ENCODE results near the gene TBRG1. TPM values are rescaled to one million over a fixed set of nuclear protein-coding genes. Genes with fewer than 3 reads are reported as not detected.
A peak's percentile ranks its signal among the peaks of the same experiment; 100 is the strongest.

The TBRG1 gene
- total RNA-seq, 1 donor from 2014 or later: 42.7 TPM

- DNase-seq: no peak
These were observed 39.4 kb downstream of the TBRG1 start for GRCh38 chr11:124662106-124662505.

DNA sequence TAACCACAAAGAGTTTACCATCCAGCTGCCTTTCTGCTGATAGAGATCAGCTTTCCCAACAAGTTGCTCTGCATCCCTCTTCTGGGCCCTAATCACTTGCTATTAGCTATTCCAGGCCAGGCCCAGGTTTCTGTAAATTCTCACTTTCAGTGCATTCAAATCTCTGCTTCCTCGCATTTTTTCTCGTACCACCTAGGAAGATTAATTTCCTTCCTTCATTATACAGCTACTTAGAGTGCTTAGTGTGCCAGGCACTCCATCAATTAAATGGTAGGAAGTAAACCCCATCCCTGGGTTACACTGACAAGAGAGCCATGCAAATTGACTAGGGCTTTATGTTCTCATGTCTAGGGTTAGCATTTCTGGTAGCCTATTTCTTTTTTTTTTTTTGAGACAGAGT is 41.2 kb downstream of the TBRG1 start:
- no peak for DNase-seq

GRCh38 chr11:124667601-124668000 is 44.9 kb downstream of the TBRG1 start:
- DNase-seq: no peak

DNA sequence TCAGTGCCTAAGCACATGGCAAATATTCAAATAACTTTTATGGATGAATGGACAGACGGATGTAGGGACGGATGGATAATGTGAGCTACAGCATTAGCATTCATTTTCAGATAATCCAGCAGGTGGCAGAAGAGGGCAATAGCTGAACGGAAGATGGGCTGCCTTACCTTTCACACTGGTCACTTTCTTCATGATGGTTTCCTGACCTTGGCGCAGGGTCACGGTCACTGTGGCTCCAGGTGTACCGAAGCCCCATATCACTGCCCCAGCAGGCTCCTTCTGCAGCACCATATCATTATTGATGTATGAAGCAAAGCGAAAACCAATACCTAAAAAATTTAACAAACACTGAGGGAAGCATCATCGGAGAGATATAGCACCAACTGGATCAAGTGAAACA is 46.5 kb downstream of the TBRG1 start:
- DNase-seq: no peak

DNA sequence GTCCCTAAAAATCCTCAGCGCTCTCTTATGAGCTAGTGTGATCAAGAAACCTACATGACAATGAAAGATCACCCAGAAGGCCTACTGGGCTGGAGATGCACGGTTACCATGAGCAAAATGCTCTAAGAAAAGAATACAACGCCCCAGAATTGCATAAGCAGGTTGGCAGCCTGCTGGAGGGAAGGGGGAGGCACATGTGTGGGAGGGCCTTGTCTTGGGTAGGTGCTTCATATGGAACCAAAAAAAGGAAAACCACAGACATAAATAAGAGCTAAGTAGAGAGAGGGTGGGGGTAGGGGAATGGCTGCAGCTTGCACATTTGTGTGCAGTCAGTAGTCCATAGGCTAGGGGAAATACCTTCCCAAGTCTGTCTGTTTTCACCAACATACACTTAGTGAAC is 48.1 kb downstream of the TBRG1 start:
- DNase-seq: peak; percentile 14

DNA sequence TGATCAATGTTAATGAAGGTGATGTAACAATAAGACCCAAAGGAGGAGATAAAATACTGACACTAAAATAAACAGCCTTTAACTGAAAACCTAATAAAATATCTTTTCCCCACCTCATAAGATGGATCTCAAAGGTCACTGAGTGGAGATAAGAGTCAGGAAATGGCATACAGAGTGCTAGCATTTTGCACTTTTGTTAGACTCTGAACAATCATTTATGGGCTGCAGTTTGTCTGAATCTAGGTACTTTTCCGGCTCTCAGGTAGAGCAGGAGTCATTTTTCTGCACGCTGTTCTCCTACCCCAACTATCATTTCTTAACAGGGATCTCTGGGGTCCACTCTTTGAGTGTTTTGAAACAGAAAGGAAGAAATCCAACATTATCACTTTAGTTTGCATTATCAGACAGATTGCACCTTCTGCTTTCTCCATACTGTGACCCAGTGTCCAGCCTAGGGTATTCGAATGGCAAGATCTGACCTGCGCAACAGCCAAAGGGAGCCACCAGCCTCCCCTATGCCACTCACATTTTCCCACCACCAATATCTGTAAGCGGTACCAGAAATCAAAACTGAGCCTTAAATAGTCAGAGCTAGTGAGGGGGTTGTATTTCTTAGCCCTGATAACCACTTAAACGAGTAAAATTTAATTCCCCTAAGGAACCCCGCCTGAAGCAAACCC is 50.0 kb downstream of the TBRG1 start:
- no peak for DNase-seq

- DNase-seq: peak; percentile 88
These were observed 50.9 kb downstream of the TBRG1 start, which contains the start of the genes SIAE and SPA17 for GRCh38 chr11:124673333-124674167. Gene SIAE, minus strand, starts transcription at chr11:124673739. Its CDS starts 31 bp downstream, at chr11:124673708. Gene SPA17, plus strand, starts transcription at chr11:124673904. Its CDS starts 1,361 bp downstream, at chr11:124675265.

DNA sequence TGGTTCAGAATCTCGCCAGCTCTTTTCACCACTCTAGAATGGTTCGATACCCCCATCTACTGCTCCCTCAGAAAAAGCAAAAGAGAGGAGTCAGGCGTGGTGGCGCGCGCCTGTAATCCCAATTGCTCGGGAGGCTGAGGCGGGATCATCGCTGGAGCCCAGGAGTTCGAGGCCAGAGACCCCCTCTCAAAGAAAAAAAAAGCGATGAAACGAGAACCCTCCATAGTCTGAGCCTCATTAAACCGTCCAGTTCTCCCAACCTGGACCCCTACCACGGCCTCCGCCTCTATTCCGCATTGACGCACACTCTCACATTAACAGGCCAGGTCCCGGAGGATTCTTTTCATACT is 51.5 kb downstream of the TBRG1 start:
- no peak for DNase-seq

GRCh38 chr11:124674571-124674970 is 51.9 kb downstream of the TBRG1 start:
- no peak for DNase-seq

DNA sequence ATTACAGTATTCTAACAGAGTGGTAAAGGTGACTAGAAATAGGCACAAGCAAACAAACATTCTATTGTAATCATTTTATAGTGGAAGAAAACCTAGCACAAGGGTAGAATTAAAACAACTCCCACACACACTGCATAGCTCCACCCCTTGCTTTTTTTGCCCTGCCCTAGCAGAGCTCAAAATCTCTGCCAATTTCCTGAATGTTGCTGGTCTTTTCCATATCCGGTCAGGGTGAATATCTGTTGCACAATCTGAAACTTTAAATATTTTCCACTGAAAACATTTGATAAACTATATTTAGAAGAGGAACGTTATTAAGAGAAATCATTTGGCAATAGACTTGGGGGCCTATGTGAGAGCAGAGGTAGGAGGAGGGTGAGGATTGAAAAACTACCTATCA is 53.7 kb downstream of the TBRG1 start:
- DNase-seq: no peak

GRCh38 chr11:124678416-124678815 is 55.8 kb downstream of the TBRG1 start:
- no peak for DNase-seq

GRCh38 chr11:124681421-124681820 is 58.8 kb downstream of the TBRG1 start:
- no peak for DNase-seq

- DNase-seq: no peak
These were observed 59.8 kb downstream of the TBRG1 start for GRCh38 chr11:124682443-124682842.

Small RNA genes within 50 kb of the gene (small RNA-seq; reads per million reads assigned to genes)
- not detected for gene RNA5SP352

Other genes starting within 250 kb of the TBRG1 start
- gene OR8B2, start 238.4 kb upstream of the TBRG1 start, total RNA-seq: not detected
- gene OR8B3, start 223.8 kb upstream of the TBRG1 start, total RNA-seq: not detected
- not detected for gene OR8B4, start 198.0 kb upstream of the TBRG1 start, total RNA-seq
- gene OR8B8, start 177.2 kb upstream of the TBRG1 start, total RNA-seq: not detected
- not detected for gene OR8B12, start 79.2 kb upstream of the TBRG1 start, total RNA-seq
- gene OR8A1, start 52.9 kb upstream of the TBRG1 start, total RNA-seq: not detected
- gene PANX3, start 11.4 kb upstream of the TBRG1 start, total RNA-seq: not detected
- 9.7 TPM for gene SIAE, start 50.9 kb downstream of the TBRG1 start, total RNA-seq
- gene SPA17, start 51.0 kb downstream of the TBRG1 start, total RNA-seq: 5.1 TPM
- gene NRGN, start 117.1 kb downstream of the TBRG1 start, total RNA-seq: 2.7 TPM
- gene VSIG2, start 129.4 kb downstream of the TBRG1 start, total RNA-seq: not detected
- 3.7 TPM for gene ESAM, start 139.4 kb downstream of the TBRG1 start, total RNA-seq
- gene MSANTD2, start 177.5 kb downstream of the TBRG1 start, total RNA-seq: 18.9 TPM
- gene ROBO3, start 242.6 kb downstream of the TBRG1 start, total RNA-seq: 4.2 TPM

Data from occipital lobe (tissue), 3 donors.